ENCODE measurements around the gene GPR61.
A peak's percentile ranks its signal among the peaks of the same experiment; 100 is the strongest.

Gene GPR61

DNA sequence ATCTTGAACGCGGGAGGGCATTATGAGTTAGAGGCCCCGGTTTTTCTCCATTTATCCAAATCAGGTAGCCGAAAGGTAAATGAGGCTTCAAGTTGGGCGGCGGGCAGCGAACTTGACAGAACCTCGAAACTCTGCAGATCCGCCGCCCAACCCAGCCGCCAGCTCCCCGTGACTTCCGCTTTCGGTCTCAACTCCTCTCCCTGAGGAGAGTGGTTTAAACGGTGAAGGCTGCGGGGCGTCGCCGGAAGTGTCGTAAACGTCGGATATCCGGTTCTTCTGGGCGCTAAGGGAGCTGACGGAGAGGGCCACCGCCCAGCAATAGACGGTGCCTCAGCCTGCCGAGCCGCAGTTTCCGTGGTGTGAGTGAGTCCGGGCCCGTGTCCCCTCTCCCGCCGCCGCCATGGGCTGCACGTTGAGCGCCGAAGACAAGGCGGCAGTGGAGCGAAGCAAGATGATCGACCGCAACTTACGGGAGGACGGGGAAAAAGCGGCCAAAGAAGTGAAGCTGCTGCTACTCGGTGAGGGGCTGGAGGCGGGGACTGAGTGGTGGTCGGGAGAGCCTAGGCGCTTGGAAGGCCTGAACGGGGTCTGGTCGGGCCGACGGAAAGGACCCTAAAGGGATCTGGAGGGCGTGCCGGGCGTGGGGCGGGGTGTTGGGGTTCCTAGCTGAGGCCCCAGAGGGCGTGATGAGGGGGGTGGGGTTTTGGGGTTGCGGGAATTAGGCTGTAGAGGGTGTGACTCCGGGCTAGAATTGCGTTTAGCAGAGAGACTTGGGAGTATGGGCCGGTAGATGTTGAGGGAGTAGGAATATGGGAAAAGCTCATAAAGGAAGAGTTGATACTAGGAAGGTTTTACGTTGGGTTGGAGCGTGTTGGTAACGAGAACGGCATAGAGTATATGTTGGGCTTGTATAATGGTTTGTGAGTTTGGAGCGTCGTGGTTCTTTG is 8.9 kb downstream of the GPR61 start, which contains the start of gene GNAI3 (continued):
- no peak for TF ChIP-seq ZNF16 (tag by site-specific recombination; IDR thresholded peaks at IDR 0.05; ENCODE audit: low read depth)
- TF ChIP-seq, protein P1, sequence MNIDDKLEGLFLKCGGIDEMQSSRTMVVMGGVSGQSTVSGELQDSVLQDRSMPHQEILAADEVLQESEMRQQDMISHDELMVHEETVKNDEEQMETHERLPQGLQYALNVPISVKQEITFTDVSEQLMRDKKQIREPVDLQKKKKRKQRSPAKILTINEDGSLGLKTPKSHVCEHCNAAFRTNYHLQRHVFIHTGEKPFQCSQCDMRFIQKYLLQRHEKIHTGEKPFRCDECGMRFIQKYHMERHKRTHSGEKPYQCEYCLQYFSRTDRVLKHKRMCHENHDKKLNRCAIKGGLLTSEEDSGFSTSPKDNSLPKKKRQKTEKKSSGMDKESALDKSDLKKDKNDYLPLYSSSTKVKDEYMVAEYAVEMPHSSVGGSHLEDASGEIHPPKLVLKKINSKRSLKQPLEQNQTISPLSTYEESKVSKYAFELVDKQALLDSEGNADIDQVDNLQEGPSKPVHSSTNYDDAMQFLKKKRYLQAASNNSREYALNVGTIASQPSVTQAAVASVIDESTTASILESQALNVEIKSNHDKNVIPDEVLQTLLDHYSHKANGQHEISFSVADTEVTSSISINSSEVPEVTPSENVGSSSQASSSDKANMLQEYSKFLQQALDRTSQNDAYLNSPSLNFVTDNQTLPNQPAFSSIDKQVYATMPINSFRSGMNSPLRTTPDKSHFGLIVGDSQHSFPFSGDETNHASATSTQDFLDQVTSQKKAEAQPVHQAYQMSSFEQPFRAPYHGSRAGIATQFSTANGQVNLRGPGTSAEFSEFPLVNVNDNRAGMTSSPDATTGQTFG (tag by site-specific recombination; IDR thresholded peaks at IDR 0.05; ENCODE audit: borderline replicate concordance), result no peak
- TF ChIP-seq ZNF114 (tag by site-specific recombination; IDR thresholded peaks at IDR 0.05), result no peak
- TF ChIP-seq ZNF174 (tag by site-specific recombination; IDR thresholded peaks at IDR 0.05), result no peak
- TF ChIP-seq ZFP41 (tag by site-specific recombination; IDR thresholded peaks at IDR 0.05; ENCODE audit: borderline replicate concordance), result no peak
- no peak for TF ChIP-seq ZNF426 (tag by site-specific recombination; IDR thresholded peaks at IDR 0.05)
- no peak for TF ChIP-seq MZF1 (tag by site-specific recombination; IDR thresholded peaks at IDR 0.05; ENCODE audit: borderline replicate concordance)
- TF ChIP-seq ZNF155 (tag by site-specific recombination; IDR thresholded peaks at IDR 0.05), result no peak
- TF ChIP-seq ZNF830 (tag by site-specific recombination; IDR thresholded peaks at IDR 0.05; ENCODE audit: low read depth), result no peak
- no peak for TF ChIP-seq ZNF529 (tag by site-specific recombination; IDR thresholded peaks at IDR 0.05; ENCODE audit: insufficient replicate concordance)
- TF ChIP-seq ZNF544 (tag by site-specific recombination; IDR thresholded peaks at IDR 0.05), result no peak
- no peak for TF ChIP-seq ZNF664 (tag by site-specific recombination; IDR thresholded peaks at IDR 0.05)
- 0 out of 2 replicates have a peak, but pooled peaks have one; percentile 66 for TF ChIP-seq ZNF561 (tag by site-specific recombination; IDR thresholded peaks at IDR 0.05; ENCODE audit: borderline replicate concordance)
- TF ChIP-seq, protein P2, sequence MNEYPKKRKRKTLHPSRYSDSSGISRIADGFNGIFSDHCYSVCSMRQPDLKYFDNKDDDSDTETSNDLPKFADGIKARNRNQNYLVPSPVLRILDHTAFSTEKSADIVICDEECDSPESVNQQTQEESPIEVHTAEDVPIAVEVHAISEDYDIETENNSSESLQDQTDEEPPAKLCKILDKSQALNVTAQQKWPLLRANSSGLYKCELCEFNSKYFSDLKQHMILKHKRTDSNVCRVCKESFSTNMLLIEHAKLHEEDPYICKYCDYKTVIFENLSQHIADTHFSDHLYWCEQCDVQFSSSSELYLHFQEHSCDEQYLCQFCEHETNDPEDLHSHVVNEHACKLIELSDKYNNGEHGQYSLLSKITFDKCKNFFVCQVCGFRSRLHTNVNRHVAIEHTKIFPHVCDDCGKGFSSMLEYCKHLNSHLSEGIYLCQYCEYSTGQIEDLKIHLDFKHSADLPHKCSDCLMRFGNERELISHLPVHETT (tag by site-specific recombination; IDR thresholded peaks at IDR 0.05), result no peak
- no peak for TF ChIP-seq ZNF510 (tag by site-specific recombination; IDR thresholded peaks at IDR 0.05; ENCODE audit: insufficient replicate concordance)
- no peak for TF ChIP-seq ZNF24 (tag by site-specific recombination; IDR thresholded peaks at IDR 0.05)
- no peak for TF ChIP-seq ZNF843 (tag by site-specific recombination; IDR thresholded peaks at IDR 0.05)
- TF ChIP-seq ZNF184 (tag by site-specific recombination; IDR thresholded peaks at IDR 0.05), result no peak
- no peak for TF ChIP-seq ZSCAN30 (tag by site-specific recombination; IDR thresholded peaks at IDR 0.05)
- no peak for TF ChIP-seq ZSCAN5A (tag by site-specific recombination; IDR thresholded peaks at IDR 0.05)
- TF ChIP-seq ZNF658 (tag by site-specific recombination; IDR thresholded peaks at IDR 0.05), result no peak
- TF ChIP-seq, protein P3, sequence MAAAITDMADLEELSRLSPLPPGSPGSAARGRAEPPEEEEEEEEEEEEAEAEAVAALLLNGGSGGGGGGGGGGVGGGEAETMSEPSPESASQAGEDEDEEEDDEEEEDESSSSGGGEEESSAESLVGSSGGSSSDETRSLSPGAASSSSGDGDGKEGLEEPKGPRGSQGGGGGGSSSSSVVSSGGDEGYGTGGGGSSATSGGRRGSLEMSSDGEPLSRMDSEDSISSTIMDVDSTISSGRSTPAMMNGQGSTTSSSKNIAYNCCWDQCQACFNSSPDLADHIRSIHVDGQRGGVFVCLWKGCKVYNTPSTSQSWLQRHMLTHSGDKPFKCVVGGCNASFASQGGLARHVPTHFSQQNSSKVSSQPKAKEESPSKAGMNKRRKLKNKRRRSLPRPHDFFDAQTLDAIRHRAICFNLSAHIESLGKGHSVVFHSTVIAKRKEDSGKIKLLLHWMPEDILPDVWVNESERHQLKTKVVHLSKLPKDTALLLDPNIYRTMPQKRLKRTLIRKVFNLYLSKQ (tag by site-specific recombination; IDR thresholded peaks at IDR 0.05; ENCODE audit: borderline replicate concordance), result no peak
- TF ChIP-seq ZNF169 (tag by site-specific recombination; IDR thresholded peaks at IDR 0.05), result no peak
- TF ChIP-seq, protein P4, sequence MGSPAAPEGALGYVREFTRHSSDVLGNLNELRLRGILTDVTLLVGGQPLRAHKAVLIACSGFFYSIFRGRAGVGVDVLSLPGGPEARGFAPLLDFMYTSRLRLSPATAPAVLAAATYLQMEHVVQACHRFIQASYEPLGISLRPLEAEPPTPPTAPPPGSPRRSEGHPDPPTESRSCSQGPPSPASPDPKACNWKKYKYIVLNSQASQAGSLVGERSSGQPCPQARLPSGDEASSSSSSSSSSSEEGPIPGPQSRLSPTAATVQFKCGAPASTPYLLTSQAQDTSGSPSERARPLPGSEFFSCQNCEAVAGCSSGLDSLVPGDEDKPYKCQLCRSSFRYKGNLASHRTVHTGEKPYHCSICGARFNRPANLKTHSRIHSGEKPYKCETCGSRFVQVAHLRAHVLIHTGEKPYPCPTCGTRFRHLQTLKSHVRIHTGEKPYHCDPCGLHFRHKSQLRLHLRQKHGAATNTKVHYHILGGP (tag by site-specific recombination; IDR thresholded peaks at IDR 0.05), result no peak
- peak; percentile 99 for TF ChIP-seq ZNF335 (tag by site-specific recombination; conservative IDR thresholded peaks at IDR 0.05)
- no peak for TF ChIP-seq ZNF521 (tag by site-specific recombination; IDR thresholded peaks at IDR 0.05)
- TF ChIP-seq KLF1 (tag by site-specific recombination; IDR thresholded peaks at IDR 0.05), result peak; percentile 89
- TF ChIP-seq ZNF747 (tag by site-specific recombination; IDR thresholded peaks at IDR 0.05), result no peak
- TF ChIP-seq KLF10 (tag by site-specific recombination; IDR thresholded peaks at IDR 0.05), result peak; percentile 67
- no peak for TF ChIP-seq ZNF175 (tag by site-specific recombination; IDR thresholded peaks at IDR 0.05)
- no peak for TF ChIP-seq ZNF132 (tag by site-specific recombination; IDR thresholded peaks at IDR 0.05; ENCODE audit: borderline replicate concordance)
- no peak for TF ChIP-seq SETDB1 (IDR thresholded peaks at IDR 0.05; ENCODE audit: insufficient read length, low read length)
- TF ChIP-seq ZNF707 (tag by site-specific recombination; IDR thresholded peaks at IDR 0.05), result no peak
